Omental fat pad (tissue), 4 donors: ENCODE results near the gene ABCB6. TPM values are rescaled to one million over a fixed set of nuclear protein-coding genes. Genes with fewer than 3 reads are reported as not detected.

Source experiments
- ATAC-seq: fragments of 150-250 bp; one replicate; pipeline ENCODE4 v1.9.1; 2016; ENCODE audit warnings: mild to moderate bottlenecking, moderate library complexity; ENCODE audit not compliant: low FRiP score
- DNase-seq: peaks from one replicate; pipeline ENCODE4 v3.0.0-alpha.2; 2019; ENCODE audit warnings: low spot score
- total RNA-seq, 4 donors: library from RNA; depleted of rRNA; stranded (reverse); fragments of >200 nt; gene quantifications; one replicate each; pipeline ENCODE4 v1.1.0, GENCODE V29; 2016
- TF ChIP-seq, protein P1 (sequence below), 3 donors: fragments of 450-650 bp; IDR thresholded peaks; one replicate each; pipeline ENCODE4 v1.5.1; 2016 to 2017; ENCODE audit warnings: antibody characterized with exemption in 3 of 3, mild to moderate bottlenecking in 3 of 3, moderate library complexity in 2 of 3

Gene ABCB6
- total RNA-seq, 4 donors from 2014 or later = 24.1 to 35.6 (median 28.8) TPM

DNA sequence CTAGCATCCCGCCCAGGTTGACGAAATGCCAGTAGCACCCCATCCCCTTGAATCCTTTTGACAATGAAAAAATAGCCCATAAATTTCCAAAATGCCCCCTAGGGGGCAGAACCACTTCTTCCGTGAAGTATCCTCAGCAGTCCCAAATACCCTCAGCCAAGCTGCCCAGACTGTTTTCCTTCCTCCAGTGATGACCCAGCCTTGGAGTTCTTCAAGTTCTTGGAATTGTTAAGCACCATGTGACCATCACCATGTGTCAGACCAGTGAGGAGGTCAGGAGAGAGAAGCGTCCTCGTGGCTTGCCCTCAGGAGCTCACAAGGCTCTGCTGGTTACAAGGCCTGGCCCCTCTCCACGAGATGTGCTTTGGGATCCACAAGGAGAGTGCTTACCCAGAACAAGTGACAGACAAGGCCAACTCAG is 47.5 kb downstream of the ABCB6 start:
- DNase-seq = no peak
- ATAC-seq = peak; percentile 77
- TF ChIP-seq, protein P1, sequence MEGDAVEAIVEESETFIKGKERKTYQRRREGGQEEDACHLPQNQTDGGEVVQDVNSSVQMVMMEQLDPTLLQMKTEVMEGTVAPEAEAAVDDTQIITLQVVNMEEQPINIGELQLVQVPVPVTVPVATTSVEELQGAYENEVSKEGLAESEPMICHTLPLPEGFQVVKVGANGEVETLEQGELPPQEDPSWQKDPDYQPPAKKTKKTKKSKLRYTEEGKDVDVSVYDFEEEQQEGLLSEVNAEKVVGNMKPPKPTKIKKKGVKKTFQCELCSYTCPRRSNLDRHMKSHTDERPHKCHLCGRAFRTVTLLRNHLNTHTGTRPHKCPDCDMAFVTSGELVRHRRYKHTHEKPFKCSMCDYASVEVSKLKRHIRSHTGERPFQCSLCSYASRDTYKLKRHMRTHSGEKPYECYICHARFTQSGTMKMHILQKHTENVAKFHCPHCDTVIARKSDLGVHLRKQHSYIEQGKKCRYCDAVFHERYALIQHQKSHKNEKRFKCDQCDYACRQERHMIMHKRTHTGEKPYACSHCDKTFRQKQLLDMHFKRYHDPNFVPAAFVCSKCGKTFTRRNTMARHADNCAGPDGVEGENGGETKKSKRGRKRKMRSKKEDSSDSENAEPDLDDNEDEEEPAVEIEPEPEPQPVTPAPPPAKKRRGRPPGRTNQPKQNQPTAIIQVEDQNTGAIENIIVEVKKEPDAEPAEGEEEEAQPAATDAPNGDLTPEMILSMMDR (IDR thresholded peaks at IDR 0.05) = peak in 2 of 3 donors; percentile 11 to 50

DNA sequence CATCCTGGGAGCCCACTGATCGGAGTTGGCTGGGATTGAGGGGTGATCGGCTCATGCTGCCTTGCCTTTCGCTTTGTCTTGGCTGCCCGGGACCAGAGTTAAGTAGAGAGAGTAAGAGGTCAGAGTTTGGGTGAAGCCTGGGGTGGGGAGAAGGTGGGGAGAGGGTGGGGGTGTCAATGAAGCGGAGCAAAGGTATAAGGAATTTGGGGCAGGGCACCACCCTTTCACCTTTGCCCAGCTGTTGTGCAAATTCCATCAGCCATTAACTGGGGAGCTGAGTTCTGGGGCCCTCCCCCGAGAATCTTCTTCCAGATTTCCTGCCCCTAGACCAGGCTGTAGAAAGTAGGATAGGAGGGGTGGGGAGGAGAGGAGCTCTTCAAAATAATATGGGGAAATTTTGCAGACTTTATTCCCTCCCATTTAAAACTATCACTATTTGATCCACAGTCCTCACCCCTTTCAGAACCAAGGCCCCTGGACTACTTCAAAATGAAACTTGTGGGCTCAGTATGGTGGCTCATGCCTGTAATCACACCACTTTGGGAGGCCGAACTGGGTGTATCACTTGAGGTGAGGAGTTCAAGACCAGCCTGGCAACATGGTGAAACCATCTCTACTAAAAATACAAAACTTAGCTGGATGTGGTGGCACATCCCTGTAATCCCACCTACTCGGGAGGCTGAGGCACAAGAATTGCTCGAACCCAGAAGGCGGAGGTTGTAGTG is 48.7 kb downstream of the ABCB6 start, which contains the start of gene SLC23A3:
TSS of gene SLC23A3 (minus strand) at position 100 of the 725 bp plus-strand sequence. CDS start at position 55, 45 bp downstream.
- DNase-seq (no peak), ATAC-seq (no peak)
- TF ChIP-seq, protein P1 (IDR thresholded peaks at IDR 0.05) = no peak

DNA sequence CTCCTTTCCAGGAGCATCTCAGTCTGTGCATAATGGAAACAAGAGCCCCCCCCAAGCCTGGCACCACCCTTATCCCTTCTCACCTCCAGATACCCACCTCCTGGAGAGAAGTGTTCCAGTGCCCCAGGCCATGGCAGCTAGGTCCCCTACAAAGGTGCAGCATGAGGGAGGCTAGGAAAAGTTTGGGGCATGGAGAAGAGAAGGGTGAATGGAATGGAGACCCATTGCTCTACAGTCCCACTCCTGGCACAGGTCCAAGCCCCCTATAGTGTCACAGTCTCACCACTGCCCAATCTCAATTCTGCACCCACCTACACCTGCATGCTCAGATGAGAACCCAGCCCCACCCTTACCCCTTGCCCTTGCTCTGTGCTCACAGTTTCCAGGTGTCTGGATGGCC is 49.8 kb downstream of the ABCB6 start:
- DNase-seq = no peak
- no peak for ATAC-seq
- TF ChIP-seq, protein P1 (IDR thresholded peaks at IDR 0.05) = no peak

DNA sequence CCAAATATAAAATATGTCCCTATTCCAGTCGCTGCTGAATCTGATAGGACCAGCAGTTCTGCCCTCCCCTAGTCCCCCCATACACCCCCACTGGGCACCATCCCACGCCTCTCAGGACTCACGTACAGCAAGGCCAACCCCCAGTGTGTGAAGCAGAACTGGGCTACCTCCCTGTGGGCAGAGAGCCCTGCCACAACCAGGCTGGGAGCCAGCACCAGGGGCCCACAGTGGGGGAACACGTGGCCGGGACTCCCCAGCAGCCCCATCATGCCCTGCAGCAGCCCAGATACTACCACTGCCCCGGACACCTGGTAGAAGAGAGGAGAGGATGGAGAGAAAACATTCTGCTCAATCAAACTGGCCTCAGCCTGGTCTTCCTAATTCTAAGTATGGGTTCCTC is 50.2 kb downstream of the ABCB6 start:
- TF ChIP-seq, protein P1 (IDR thresholded peaks at IDR 0.05) = no peak
- ATAC-seq (no peak), DNase-seq (no peak)

DNA sequence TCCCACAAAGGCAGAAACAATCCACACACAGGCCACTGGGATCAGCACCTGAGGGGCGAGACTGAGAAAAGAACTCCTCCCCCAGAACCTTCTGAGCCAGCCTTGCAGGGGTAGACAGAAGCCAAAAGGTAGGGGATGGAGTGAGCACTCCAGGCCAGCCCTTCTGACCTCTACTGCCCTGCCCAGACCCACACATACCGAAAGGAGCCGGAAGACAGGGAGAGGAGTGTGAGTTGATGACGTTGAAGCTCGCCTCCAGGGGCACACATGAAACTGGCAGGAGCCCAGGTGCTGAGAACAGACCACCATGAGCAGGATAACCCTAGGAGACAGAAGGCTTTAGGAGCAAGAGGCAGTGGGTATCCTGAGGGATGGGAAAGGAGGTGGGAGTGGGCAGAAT is 50.8 kb downstream of the ABCB6 start:
- TF ChIP-seq, protein P1 (IDR thresholded peaks at IDR 0.05) = no peak
- DNase-seq (no peak), ATAC-seq (no peak)

DNA sequence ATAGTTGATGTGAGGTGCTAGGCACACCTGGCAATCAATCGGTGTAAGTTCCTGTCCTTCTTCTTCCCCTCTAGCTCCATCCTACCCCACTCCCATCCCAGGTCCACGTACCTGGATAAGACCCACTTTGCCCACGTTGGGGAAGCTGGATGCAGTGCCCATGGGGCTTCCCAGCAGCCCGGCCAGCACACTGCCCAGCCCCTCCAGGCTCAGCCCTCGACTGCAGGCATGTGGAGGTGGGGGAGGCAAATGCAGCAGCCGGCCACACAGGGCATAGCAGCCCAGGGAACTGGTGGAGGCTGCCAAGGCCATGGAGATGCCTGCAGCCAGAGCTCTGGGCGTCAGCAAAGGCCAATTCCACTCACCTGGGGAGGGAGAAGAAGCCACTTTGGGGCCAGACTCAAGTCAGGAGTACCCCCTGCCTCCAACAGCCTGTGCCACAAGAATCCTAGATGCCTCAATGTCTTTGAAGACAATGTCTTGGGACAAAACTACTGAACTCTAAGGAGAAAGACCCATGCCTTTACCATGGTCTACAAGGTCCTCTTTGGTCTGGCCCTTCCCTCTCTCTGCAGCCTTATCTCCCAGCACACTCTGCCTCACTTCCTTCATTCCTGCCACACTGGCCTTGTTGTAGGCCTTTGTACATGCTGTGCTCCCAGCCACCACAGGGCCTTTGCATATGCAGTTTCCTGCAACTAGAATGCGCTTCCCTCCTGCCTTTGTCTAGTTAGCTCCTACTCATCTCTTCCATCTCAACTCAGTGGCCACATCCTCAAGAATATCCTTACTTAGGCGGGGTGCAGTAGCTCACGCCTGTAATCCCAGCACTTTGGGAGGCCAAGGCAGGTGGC is 53.5 kb downstream of the ABCB6 start:
- DNase-seq = no peak
- no peak for ATAC-seq
- TF ChIP-seq, protein P1 (IDR thresholded peaks at IDR 0.05) = no peak
